Fibroblast of the aortic adventitia (primary cell): ENCODE results near the gene PSORS1C1. TPM values are rescaled to one million over a fixed set of nuclear protein-coding genes. Genes with fewer than 3 reads are reported as not detected.

Experiments
- DNase-seq: peaks from one replicate; pipeline ENCODE4 v3.0.0-alpha.2; 2010; ENCODE audit warnings: low read depth
- H3K4me3 ChIP-seq: 2 replicates; pipeline ENCODE4 v1.5.1; 2011; ENCODE audit warnings: low read depth, mild to moderate bottlenecking, control low read depth, low read length, moderate library complexity
- total RNA-seq: library from RNA; depleted of rRNA; stranded (reverse); fragments of >200 nt; gene quantifications from 2 replicates; pipeline ENCODE4 v1.2.3, GENCODE V29; 2012; ENCODE audit warnings: low replicate concordance
- TF ChIP-seq, protein P1 (sequence below): IDR thresholded peaks from 2 replicates; pipeline ENCODE4 v1.5.1; 2011; ENCODE audit warnings: mild to moderate bottlenecking, low read length, control low read depth, inconsistent platforms; ENCODE audit not compliant: insufficient read depth

PSORS1C1 gene
- total RNA-seq, 1 donor: 1.2 TPM

DNA sequence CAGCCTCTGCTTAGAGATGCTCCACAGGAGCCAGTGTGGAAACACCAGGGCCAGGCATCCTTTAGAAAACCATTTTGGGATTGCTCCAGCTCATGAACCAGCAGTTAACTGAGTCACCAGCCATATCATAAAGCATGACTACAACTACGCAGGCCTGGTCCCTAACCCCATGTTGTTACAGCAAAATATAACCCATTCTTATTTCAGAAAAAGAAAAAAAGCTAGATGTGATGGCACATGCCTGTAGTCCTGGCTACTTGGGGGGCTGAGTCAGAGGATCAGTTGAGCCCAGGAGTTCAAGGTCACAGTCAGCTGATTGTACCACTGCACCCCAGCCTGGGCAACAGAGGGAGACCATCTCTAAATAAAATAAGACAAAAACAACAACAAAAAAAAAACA is 39.1 kb upstream of the PSORS1C1 start:
- TF ChIP-seq, protein P1, sequence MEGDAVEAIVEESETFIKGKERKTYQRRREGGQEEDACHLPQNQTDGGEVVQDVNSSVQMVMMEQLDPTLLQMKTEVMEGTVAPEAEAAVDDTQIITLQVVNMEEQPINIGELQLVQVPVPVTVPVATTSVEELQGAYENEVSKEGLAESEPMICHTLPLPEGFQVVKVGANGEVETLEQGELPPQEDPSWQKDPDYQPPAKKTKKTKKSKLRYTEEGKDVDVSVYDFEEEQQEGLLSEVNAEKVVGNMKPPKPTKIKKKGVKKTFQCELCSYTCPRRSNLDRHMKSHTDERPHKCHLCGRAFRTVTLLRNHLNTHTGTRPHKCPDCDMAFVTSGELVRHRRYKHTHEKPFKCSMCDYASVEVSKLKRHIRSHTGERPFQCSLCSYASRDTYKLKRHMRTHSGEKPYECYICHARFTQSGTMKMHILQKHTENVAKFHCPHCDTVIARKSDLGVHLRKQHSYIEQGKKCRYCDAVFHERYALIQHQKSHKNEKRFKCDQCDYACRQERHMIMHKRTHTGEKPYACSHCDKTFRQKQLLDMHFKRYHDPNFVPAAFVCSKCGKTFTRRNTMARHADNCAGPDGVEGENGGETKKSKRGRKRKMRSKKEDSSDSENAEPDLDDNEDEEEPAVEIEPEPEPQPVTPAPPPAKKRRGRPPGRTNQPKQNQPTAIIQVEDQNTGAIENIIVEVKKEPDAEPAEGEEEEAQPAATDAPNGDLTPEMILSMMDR: no peak
- peak; percentile 73 for DNase-seq
- H3K4me3 ChIP-seq: no peak overlapping the region

DNA sequence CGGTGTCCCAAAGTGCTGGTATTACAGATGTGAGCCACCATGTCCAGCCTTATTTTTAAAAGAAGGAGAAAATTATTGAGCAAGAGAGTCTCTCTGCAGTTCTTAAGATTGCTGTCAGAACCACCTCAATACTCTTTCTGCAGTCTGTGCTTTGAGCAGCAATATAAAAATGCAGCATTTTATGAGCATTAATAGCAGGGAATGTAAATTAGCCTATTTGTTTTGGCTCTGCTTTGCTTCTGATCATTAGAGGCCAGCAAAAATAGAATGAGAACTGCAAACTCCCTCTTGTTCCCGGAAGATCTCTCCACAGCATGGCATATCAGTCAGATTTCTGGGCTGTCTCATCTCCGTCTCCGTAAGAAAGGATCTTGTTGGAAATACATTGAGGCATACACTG is 38.0 kb upstream of the PSORS1C1 start:
- DNase-seq: no peak
- no peak overlapping the region for H3K4me3 ChIP-seq
- TF ChIP-seq, protein P1: no peak

DNA sequence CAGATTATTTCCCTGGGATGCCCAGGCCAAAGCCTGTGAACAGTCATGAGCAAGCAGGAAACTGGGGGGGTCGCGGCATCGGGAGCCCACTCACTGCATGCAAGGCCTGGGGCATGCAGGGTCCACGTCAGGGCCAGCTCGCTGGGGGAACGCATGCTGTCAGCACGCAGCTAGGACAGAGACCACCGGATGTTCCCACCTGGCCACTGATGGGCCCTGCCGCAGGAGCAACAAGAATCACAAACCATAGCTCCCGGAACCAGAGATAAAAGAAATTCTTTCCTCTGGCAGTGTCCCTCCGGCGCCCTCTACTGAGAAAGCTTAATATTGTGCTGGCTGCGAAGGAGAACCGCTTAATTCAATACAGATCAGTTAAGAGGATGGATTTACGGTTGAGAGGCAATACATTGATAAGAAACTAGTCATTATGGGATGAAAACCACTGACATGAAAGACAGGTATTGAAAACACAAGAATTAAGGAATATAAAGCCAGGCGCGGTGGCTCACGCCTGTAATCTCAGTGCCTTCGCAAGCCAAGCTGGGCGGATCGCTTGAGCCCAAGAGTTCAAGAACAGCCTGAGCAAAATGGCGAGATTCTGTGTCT is 34.8 kb upstream of the PSORS1C1 start:
- DNase-seq: peak; percentile 75
- TF ChIP-seq, protein P1: peak; percentile 89
- H3K4me3 ChIP-seq: peak overlapping the region; percentile 13

DNA sequence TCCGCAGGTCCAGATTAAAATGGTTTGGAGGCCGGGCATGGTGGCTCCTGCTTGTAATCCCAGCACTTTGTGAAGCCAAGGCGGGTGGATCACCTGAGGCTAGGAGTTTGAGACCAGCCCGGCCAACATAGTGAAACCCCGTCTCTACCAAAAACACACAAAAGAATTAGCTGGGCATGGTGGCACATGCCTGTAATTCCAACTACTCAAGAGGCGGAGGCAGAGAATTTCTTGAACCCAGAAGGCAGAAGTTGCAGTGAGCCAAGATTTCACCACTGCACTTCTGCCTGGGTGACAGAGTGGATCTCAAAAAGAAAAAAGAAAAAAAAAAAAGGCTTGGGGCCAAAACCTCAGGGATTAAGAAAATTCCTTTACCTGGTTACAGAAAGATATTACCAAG is 32.7 kb upstream of the PSORS1C1 start:
- H3K4me3 ChIP-seq: no peak overlapping the region
- no peak for DNase-seq
- TF ChIP-seq, protein P1: no peak

DNA sequence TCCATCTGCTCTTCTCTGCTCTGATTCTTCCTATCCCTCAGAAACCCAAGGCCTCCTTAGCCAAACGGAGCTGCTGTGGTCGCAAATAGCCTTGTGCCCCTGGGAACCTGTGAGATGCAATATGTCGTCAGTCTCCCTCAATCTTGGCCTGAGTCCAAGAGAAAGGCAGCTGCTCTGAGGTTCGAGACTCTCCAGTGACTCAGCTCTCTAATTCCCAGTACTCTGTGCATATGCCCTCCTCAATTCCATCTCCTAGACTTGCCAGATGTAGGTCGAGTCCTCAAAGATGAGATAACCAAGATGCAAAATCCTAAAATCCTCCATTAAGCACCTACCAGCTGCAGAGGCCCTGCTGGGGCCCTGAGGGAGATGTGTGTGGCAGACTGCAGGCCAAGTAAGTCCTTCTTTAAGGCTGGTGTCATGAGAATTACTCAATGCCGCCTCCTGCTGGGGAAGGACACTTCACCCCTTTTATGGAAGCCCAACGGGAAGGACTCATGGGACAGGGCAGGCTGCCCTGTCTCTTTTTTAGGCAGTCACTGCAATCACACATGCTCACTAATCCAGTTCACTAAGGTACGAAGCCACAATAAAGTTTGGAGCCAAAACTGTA is 30.8 kb upstream of the PSORS1C1 start:
- TF ChIP-seq, protein P1: peak; percentile 39
- DNase-seq: peak; percentile 77
- no peak overlapping the region for H3K4me3 ChIP-seq

DNA sequence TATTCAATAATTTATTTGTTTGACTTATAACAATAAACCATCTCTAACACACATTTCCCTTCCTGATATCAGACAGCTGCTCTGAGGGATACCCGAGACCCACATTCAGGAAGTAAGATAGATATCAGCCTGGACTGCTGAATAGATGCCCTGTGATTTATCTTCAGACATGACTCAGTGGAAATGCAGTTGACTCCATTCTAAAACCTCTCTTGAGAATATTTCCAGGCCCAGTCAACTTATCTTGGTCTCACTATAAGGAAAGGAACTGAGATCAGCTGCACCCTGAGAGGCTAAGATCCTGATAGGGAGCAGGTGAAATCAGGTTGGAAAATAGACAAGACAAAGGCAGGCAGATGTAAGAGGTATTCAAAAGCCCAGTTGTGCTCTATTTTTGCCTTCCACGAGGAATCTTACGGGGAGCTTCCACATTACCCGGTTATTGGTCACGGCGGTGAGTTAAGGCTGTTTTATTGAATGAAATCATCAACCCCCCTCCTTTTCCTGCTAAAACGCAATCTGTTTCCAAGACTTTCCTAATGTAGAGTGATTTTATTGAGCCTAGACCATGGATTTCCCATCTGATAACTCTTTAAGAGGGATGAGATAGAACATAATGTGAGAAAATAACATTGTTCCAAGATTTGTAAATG is 27.7 kb upstream of the PSORS1C1 start:
- peak; percentile 82 for DNase-seq
- TF ChIP-seq, protein P1: no peak
- peak overlapping the region; percentile 10 for H3K4me3 ChIP-seq
